ENCODE data around the gene RALGDS. TPM values are rescaled to one million over a fixed set of nuclear protein-coding genes. Genes with fewer than 3 reads are reported as not detected.

The RALGDS gene
- total RNA-seq, 1 experiment from 2014 or later = 22.9 TPM

- ChIA-PET CTCF (interaction anchor here (0.6 to 1.2 kb wide), 6 partner anchors 9 to 323 kb away, joined by 3 to 6 read pairs (median 3); no protein-coding TSS in a partner anchor), POLR2A (interaction anchor here (0.6 kb wide), 1 partner anchor 38 kb away, joined by 3 read pairs; no protein-coding TSS in a partner anchor)
- H3K36me3 Mint-ChIP-seq = peaks cover 13% of the 10 kb centered on the region
- DNase-seq (ENCODE audit: low spot score) (peak; percentile 83), ATAC-seq (peak; percentile 86)
- no peak within 1 kb of the TSS for H3K27ac Mint-ChIP-seq
- no peaks in the 10 kb centered on the region for H3K9me3 Mint-ChIP-seq
- H3K4me1 Mint-ChIP-seq = peaks cover 10% of the 10 kb centered on the region
- peak within 1 kb of the TSS; percentile 76 for H3K4me3 Mint-ChIP-seq
- TF ChIP-seq HMGXB4 (CRISPR knock-in tag; IDR thresholded peaks at IDR 0.05) (0 out of 2 replicates have a peak, but pooled peaks have one; percentile 35), SP1 (CRISPR knock-in tag; conservative IDR thresholded peaks at IDR 0.05) (0 out of 2 replicates have a peak, but pooled peaks have one; percentile 39), USF2 (CRISPR knock-in tag; IDR thresholded peaks at IDR 0.05) (no peak), FOXP4 (CRISPR knock-in tag; IDR thresholded peaks at IDR 0.05) (peak; percentile 53; the same call in 1 of the 2 replicates), ZNF425 (CRISPR knock-in tag; conservative IDR thresholded peaks at IDR 0.05) (no peak), MAX (CRISPR knock-in tag; IDR thresholded peaks at IDR 0.05) (0 out of 2 replicates have a peak, but pooled peaks have one; percentile 39), JAZF1 (CRISPR knock-in tag; IDR thresholded peaks at IDR 0.05) (no peak), ZNF281 (CRISPR knock-in tag; IDR thresholded peaks at IDR 0.05) (peak; percentile 65; the same call in 1 of the 2 replicates)
- peaks cover 11% of the 10 kb centered on the region for H3K27me3 Mint-ChIP-seq (ENCODE audit: low read depth)
These were observed 42.6 kb upstream of the RALGDS start, which contains the start of gene GBGT1 for GRCh38 chr9:133163504-133164172. Gene GBGT1, minus strand, starts transcription at chr9:133163914. Its CDS starts 1,502 bp downstream, at chr9:133162412.

- H3K4me3 Mint-ChIP-seq = peak overlapping the region; percentile 76
- peaks cover 11% of the 10 kb centered on the region for H3K27me3 Mint-ChIP-seq (ENCODE audit: low read depth)
- no peak overlapping the region for H3K27ac Mint-ChIP-seq
- H3K36me3 Mint-ChIP-seq = peaks cover 15% of the 10 kb centered on the region
- CTCF ChIA-PET = interaction anchor here (0.6 to 1.0 kb wide), 3 partner anchors 19 to 1001 kb away, joined by 3 to 5 read pairs (median 3); partner anchors contain the start of gene NTNG2
- H3K9me3 Mint-ChIP-seq = no peaks in the 10 kb centered on the region
- DNase-seq (ENCODE audit: low spot score) = peak; percentile 34
- ATAC-seq = peak; percentile 4; the same call in 1 of the 2 replicates
- H3K4me1 Mint-ChIP-seq = peaks cover 6% of the 10 kb centered on the region
- POLR2A ChIA-PET = interaction anchor here (0.6 kb wide), 1 partner anchor 37 kb away, joined by 3 read pairs; no protein-coding TSS in a partner anchor
- TF ChIP-seq NFATC4 (CRISPR knock-in tag; IDR thresholded peaks at IDR 0.05) (no peak), KAT7 (CRISPR knock-in tag; IDR thresholded peaks at IDR 0.05; ENCODE audit: borderline replicate concordance) (no peak), ZSCAN18 (CRISPR knock-in tag; IDR thresholded peaks at IDR 0.05) (no peak), ZNF512 (CRISPR knock-in tag; IDR thresholded peaks at IDR 0.05; ENCODE audit: borderline replicate concordance) (no peak), ZNF423 (CRISPR knock-in tag; IDR thresholded peaks at IDR 0.05) (no peak), ZNF416 (CRISPR knock-in tag; IDR thresholded peaks at IDR 0.05) (no peak), FOXK1 (CRISPR knock-in tag; IDR thresholded peaks at IDR 0.05) (no peak)
These were observed 41.9 kb upstream of the RALGDS start for GRCh38 chr9:133162861-133163503.

Measured in WTC11 (cell line).